ENCODE data around the gene AGBL1.

Gene AGBL1

DNA sequence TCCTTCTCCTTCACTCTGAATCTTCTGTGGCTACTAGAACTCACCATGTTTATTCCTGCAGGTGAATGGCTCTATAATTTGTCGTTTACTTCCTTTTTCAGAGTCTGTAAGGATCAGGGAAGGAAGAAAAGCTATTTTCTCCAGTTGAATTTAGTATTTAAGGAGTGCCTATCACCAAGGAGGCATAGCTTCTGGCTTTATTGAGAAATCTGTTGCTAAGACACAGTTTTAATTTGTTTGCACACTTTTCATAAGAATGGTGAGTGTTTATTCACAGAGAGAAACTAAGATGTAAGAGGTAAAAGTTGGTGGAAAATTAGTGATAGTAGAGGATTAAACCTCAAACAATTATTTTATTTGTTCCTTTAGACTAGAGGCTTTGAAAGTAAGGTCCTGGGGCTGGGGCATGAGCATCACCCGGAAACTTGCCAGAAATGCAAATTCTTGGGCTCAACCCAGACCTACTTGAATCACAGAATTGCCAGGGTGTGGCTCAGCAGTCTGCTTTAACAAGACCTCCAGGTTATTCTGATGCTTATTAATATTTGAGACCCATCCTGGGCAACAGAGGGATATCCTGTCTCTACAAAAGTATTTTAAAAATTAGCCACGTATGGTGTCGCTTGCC, 461.3 kb downstream of the AGBL1 start:
- H3K4me1 ChIP-seq (ENCODE audit: control insufficient read depth in 1 of 2, insufficient read depth in 1 of 2, low read depth in 1 of 2, low read length in 1 of 2), result no peaks in the 10 kb centered on the region
- H3K36me3 ChIP-seq, result no peaks in the 10 kb centered on the region
- TF ChIP-seq, protein P1, sequence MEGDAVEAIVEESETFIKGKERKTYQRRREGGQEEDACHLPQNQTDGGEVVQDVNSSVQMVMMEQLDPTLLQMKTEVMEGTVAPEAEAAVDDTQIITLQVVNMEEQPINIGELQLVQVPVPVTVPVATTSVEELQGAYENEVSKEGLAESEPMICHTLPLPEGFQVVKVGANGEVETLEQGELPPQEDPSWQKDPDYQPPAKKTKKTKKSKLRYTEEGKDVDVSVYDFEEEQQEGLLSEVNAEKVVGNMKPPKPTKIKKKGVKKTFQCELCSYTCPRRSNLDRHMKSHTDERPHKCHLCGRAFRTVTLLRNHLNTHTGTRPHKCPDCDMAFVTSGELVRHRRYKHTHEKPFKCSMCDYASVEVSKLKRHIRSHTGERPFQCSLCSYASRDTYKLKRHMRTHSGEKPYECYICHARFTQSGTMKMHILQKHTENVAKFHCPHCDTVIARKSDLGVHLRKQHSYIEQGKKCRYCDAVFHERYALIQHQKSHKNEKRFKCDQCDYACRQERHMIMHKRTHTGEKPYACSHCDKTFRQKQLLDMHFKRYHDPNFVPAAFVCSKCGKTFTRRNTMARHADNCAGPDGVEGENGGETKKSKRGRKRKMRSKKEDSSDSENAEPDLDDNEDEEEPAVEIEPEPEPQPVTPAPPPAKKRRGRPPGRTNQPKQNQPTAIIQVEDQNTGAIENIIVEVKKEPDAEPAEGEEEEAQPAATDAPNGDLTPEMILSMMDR (IDR thresholded peaks at IDR 0.05), result no peak
- no peaks in the 10 kb centered on the region for H3K9me3 ChIP-seq
- H3K27ac ChIP-seq, result no peak overlapping the region
- no peaks in the 10 kb centered on the region for H3K27me3 ChIP-seq
- H3K4me3 ChIP-seq (ENCODE audit: low read depth in 1 of 2, low read length in 1 of 2), result no peak overlapping the region

DNA sequence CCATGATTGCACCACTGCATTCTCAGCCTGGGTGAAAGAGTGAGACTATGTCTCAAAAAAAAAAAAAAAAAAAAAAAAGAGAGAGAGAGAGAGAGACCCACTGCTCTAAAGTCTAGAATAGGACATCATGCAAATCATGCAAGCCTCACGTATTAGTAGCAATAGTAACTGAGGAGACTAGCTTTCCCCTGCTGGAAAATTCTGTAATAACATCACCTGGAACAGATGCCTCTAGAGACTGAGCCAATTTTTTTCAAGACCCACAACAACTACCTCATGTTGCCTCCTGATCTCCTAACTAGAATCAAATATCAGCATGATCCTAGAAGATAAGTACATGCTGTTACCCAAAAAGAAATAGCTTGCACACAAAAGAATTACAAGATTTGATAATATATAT, 461.9 kb downstream of the AGBL1 start:
- Histone ChIP-seq H3K27me3 (no peaks in the 10 kb centered on the region), H3K9me3 (no peaks in the 10 kb centered on the region), H3K36me3 (no peaks in the 10 kb centered on the region), H3K27ac (no peak overlapping the region), H3K4me1 (ENCODE audit: control insufficient read depth in 1 of 2, insufficient read depth in 1 of 2, low read depth in 1 of 2, low read length in 1 of 2) (no peaks in the 10 kb centered on the region), H3K4me3 (ENCODE audit: low read depth in 1 of 2, low read length in 1 of 2) (no peak overlapping the region)
- TF ChIP-seq, protein P1 (IDR thresholded peaks at IDR 0.05), result no peak

DNA sequence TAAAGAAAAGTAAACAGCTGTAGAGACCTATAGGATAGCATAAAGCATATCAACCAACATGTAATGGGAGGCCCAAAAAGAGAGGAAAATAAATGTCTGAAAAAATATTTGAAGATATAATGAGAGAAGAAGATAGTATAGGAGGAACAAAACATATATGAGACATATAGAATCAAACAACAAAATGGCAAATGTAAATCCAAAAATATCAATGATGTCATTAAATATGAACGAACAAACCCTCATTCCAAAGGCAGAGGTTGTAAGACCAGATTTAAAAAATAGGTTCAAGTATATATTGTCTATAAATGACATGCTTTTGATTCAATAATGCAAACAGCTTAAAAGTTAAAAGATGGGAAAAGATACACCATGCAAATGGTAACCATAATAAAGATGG, 470.4 kb downstream of the AGBL1 start:
- no peaks in the 10 kb centered on the region for H3K9me3 ChIP-seq
- no peaks in the 10 kb centered on the region for H3K4me1 ChIP-seq (ENCODE audit: control insufficient read depth in 1 of 2, insufficient read depth in 1 of 2, low read depth in 1 of 2, low read length in 1 of 2)
- H3K36me3 ChIP-seq, result no peaks in the 10 kb centered on the region
- no peaks in the 10 kb centered on the region for H3K27me3 ChIP-seq
- no peak overlapping the region for H3K4me3 ChIP-seq (ENCODE audit: low read depth in 1 of 2, low read length in 1 of 2)
- TF ChIP-seq, protein P1 (IDR thresholded peaks at IDR 0.05), result no peak
- no peak overlapping the region for H3K27ac ChIP-seq

DNA sequence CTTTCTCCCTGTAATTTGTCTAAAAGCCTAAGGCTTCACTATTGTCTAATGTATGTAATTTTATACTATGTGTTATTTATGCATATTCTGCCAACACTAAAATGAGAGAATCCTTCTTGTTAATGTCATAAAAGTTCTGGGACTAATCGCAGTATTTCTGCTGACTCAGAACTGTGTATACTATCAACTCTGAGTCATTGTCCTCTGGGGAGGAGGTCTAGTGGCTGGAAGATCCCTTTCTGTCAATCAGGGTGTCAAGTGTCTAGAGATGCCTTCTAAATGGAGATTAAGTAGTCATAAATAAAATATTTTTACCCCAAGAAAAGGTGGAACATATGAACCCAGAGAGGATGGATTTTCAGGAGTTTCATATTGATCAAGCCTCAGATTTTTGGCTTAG, 473.4 kb downstream of the AGBL1 start:
- Histone ChIP-seq H3K4me1 (ENCODE audit: control insufficient read depth in 1 of 2, insufficient read depth in 1 of 2, low read depth in 1 of 2, low read length in 1 of 2) (no peaks in the 10 kb centered on the region), H3K4me3 (ENCODE audit: low read depth in 1 of 2, low read length in 1 of 2) (no peak overlapping the region), H3K27ac (no peak overlapping the region), H3K9me3 (no peaks in the 10 kb centered on the region), H3K27me3 (no peaks in the 10 kb centered on the region), H3K36me3 (no peaks in the 10 kb centered on the region)
- TF ChIP-seq, protein P1 (IDR thresholded peaks at IDR 0.05), result no peak

- Histone ChIP-seq H3K4me3 (ENCODE audit: low read depth in 1 of 2, low read length in 1 of 2) (no peak overlapping the region), H3K9me3 (no peaks in the 10 kb centered on the region), H3K4me1 (ENCODE audit: control insufficient read depth in 1 of 2, insufficient read depth in 1 of 2, low read depth in 1 of 2, low read length in 1 of 2) (no peaks in the 10 kb centered on the region), H3K27ac (no peak overlapping the region), H3K36me3 (no peaks in the 10 kb centered on the region), H3K27me3 (no peaks in the 10 kb centered on the region)
- TF ChIP-seq, protein P1 (IDR thresholded peaks at IDR 0.05), result no peak
Observed at GRCh38 chr15:86555098-86555497, 475.4 kb downstream of the AGBL1 start.
